HG03139 (cell line): ENCODE results near the gene PACC1.

Experiments
- ATAC-seq: cut with Tn5 transposase; IDR thresholded peaks from one replicate; pipeline ENCODE4 v1.9.1; 2021; ENCODE audit not compliant: unreplicated experiment

Gene PACC1

DNA sequence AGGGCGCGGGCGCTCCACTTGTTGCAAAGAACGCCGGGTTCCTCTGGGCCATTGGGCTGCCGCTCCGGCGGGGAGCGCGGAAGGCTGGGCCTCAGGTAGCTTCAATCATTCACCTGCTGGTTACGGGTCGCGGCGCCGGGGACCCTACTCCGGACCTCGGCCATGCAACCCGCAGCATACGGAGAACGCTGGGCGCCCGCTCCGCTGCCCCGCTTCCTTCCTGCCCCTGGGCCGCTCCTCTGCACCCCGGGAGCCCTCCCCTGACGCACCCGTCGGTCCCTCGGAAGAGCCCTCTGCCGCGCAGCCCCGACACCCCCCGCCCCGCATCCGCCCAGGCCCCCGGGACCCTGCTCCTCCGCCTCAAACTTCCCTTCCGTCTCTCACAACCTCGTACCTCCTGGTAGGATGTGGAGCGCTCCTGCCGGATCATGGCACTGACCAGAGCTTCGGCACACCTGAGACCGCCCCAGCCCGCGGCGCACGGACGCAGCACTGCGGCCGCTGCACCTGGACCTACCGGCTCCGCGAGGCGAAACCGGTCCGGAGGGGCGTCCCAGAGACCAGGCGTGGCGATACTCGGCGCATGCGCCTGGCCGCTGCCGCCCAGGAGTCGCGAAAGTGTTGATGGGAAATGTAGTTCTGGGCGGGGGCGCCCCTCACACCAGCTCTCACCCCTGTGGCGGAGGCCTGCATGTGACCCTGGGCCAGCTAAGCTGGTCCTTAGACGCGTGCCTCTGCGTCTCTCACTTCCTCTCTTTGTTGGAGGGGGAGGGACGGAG, at the start of gene PACC1:
TSS of gene PACC1 (minus strand) at position 559 of the 779 bp plus-strand sequence. CDS start at position 430, 129 bp downstream.
- peak; percentile 97 for ATAC-seq

DNA sequence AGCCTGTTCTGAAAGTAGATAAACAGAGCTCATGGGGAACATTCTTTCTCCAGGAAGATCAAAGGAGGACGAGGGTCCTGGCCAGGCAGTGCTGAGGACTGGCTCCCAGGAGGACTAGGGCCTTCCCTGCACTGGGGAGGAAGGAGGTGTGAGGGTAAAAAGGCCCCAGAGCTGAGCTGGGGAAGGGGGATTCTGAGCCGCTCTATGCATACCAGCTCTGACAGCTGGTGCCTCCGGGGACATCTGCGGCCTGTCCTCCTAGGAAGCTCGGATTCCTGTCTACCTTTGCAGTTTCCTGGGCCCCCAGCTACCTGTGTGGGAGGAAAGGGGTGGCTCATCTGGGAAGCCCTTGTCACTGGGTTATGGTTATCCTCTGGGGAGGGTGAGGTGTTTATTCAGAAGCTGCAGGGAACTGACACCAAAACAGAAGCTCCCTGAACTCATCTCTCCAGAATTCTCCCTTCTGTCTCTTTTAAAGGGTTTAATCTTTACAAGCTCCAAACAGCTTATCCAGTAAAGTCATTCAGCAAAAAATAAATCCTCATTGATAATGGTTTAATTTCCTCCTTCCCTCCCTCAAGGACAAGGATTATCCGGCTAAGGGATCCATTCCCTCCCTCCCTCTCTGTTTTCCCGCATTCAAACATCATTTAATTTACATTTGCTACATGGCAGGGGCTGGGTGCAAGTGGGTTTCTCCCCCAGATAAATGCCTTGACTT, 49.0 kb upstream of the PACC1 start:
- no peak for ATAC-seq

GRCh38 chr1:212461916-212462660, 47.4 kb upstream of the PACC1 start:
- ATAC-seq, result no peak

GRCh38 chr1:212460376-212460775, 45.7 kb upstream of the PACC1 start:
- ATAC-seq, result no peak

DNA sequence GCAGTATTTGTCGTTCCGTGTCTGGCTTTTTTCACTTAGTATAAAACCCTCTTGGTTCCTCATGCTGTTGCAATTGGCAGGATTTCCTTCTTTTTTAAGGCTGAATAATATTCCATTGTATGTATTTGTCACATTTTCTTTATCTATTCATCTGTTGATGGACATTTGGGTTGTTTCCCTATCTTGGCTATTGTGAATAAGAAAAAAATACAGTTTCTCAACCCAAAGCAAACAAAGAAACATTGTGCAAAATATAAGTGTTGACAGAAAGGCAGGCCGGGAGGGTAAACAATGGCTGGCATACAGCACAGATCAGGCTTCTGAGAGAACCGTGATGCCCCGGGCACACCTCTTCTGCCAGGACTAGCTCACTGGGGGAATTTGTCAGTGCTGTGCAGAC, 45.0 kb upstream of the PACC1 start:
- no peak for ATAC-seq

DNA sequence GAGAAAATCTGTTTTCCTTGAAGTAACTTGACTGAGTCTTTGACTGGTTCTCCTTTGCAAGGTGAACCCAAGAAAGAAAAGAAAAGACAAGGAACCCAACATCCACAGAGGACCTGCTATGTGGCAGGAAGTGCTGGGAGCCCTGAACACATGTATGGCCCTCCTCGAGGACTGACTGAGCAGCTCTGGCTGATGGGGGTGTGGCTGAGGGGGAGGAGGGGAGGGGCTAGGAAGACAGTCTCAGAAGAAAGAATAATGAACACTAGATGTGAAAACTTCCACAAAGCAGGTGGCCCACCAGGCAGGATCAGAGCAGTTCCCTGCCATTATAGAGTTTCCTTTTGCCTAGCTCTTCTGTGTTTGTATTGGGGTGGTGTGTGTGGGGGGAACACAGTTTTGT, 44.1 kb upstream of the PACC1 start:
- no peak for ATAC-seq

GRCh38 chr1:212457740-212458338, 43.2 kb upstream of the PACC1 start:
- ATAC-seq, result no peak

DNA sequence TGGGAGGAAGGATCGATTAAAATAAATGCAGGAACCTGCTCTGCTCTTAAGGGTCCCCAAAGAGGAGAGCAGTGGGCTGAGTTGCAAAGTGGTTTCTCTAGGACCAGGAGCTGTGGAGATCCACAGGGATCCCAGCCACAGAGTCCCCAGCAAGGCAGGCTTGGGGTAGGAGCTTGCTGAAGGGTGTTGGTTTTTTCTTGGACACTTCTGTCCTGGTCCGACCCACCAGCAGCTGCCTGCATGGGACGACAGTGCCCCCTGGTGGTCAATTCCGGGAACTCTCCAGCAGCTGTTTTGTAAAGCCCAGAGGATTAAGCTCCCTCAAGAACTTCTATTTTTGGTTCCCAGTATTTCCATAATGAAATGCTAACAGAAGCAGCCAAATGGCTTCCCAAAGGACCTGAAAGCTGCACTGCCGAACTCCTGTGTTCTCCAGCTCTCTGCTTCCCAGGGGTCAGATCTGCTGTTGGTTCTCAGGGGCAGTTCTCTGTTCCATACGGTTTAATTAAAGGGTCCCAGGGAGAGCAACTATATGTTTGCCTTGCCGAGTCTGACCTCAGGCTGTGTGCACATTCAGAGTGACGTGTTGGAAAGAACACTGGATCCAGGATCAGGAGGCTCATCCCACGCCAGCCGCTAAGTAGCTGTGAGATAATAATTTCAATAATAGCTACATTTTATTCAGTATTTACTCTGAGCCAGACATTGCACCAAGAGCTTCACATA, 41.3 kb upstream of the PACC1 start:
- ATAC-seq, result peak; percentile 66

- ATAC-seq, result no peak
These were observed 40.7 kb upstream of the PACC1 start for GRCh38 chr1:212455401-212455800.

DNA sequence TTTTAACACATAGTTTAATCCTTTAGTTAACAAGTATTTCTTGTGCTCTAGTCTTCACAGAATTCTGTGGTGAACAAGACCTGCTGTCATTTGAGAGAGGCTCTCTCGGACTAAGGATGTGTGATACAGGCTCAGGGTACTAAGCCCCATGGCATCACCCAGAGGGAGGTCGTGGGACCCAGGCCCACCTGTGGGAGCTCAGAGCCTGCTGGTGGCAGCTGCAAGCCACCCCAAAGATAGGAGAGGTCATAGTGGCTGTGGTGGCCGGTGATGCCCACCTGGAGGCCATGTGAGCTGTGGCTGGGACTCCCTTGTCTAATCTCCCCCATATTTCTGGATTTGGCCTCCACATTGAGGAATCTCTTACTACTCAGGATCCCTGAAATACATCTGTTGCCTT, 40.1 kb upstream of the PACC1 start:
- no peak for ATAC-seq

- ATAC-seq, result no peak
These were observed 38.6 kb upstream of the PACC1 start for GRCh38 chr1:212453156-212453857.

DNA sequence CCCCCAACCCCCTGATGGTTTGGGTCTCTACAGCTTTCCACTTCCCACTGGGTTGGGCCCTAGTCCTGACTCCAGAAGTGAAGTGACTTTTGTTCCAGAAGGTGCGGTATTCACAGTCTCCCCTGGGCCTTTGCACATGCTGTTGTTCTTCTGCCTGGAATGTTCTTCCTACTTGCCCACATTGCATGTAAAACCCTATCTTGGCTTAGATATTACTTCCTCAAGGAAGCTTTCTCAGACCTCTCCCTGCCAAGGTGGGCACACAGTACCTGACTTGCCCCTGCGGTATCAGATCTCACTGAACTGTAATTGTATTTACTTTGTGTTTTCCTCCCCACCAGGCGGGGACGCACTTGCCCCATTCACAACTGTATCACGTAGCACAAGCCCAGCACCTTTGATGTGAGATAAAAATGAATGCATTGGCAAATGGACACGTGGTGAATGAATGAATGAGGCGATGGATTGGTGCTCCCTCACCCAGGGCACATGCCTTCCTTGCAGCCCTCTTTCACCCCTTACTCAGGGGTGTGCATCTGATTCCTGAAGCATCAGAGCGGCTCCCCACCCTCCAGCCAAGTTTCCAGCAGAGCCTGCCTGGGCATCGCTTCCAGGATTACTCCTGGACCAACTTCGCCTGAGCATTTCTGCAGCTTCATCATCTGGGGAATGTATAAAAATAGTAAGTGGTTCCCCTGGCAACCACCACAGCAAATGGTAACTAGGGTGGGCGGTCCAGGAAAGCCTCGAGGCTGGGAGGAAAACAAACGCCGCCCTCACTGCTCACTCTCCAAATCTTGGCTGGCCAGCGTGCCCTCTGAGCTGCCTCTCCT, 37.9 kb upstream of the PACC1 start:
- no peak for ATAC-seq

DNA sequence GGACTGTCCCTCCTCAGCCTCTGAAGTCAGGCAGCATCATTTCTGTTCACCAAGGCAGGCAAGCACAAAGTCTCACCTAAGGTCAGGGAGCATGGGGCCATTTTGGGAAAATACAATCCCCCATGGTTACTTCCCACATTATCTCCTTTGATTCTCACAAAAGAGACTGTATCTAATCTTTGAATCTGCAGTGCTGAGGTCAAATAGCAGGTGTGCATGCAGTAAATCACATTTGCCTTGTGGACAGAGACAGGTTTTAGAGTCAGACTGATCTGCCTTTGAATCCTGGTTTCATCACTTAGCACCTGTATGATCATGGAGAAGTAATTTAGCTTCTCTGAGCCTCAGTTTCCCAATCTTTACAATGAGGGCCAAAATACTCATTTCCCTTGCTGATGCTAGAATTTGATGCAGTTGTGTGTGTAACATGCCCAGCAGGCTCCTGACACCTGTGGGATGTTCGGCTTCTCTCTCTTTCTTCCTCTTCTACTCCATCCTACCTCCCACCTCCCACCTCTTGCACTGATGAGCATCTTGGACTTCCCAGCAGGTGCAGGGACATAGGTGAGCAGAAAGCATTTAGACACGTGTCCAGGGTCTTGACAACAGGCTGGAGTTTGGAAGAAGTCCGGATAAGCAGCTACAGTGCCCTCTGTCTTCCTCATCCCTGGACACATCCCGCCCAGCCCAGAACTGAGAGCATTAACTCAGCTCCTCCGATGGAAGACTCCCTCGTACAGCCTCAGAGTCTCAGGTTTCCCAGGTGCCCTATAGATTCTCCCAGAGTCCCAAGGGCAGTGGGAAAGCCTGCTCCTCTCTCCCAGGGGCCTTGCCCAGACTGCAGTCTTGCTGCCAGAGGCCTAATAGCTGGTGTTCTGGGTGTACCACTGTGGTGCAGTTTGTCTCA, 37.0 kb upstream of the PACC1 start:
- no peak for ATAC-seq

- no peak for ATAC-seq
These were observed 35.7 kb upstream of the PACC1 start for GRCh38 chr1:212450331-212450881.

- no peak for ATAC-seq
These were observed 32.8 kb upstream of the PACC1 start for GRCh38 chr1:212447478-212447877.

GRCh38 chr1:212446333-212446732, 31.6 kb upstream of the PACC1 start:
- no peak for ATAC-seq

- no peak for ATAC-seq
These were observed 27.7 kb upstream of the PACC1 start for GRCh38 chr1:212442408-212442807.

DNA sequence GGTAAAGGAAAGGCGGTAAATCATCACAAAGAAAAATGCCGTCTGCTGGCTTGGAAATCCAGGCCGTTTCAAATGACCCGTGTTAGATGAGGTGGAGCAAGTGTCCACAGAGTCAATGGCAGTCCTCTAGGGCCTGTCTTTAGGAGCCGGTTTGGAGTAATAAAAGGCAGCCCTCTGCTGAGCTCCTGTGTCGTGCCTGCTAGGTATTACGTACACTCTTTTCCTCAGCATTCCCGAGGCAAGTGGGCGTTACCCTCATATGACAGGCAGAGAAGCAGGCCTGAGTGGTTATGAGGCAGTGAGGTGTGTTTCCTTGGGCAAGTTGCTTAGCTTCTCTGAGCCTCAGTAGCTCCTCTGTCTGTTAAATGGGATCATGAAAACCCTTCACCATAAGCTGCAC, 25.7 kb upstream of the PACC1 start:
- ATAC-seq, result no peak
